ENCODE data around the gene SLC27A6.

SLC27A6 gene

DNA sequence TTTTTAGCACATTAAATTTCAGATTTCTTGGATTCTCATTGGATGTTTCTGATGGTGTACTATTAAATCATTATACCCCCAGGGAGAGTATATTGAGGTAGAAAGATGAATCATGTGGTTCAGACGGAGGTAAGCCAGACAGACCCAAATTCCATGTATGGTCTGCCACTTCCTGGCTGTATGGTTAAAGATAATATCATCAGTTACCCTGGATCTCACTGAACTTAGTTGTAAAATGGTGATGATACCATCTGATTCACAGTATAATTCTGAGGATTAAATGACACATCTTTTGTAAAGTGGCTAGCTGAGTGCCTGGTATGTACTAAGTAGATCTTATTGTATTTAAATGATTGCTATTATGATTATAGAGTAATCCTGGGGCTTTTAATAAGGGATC, 9.3 kb downstream of the SLC27A6 start:
- H3K27ac ChIP-seq, result no peak overlapping the region
- TF ChIP-seq, protein P1, sequence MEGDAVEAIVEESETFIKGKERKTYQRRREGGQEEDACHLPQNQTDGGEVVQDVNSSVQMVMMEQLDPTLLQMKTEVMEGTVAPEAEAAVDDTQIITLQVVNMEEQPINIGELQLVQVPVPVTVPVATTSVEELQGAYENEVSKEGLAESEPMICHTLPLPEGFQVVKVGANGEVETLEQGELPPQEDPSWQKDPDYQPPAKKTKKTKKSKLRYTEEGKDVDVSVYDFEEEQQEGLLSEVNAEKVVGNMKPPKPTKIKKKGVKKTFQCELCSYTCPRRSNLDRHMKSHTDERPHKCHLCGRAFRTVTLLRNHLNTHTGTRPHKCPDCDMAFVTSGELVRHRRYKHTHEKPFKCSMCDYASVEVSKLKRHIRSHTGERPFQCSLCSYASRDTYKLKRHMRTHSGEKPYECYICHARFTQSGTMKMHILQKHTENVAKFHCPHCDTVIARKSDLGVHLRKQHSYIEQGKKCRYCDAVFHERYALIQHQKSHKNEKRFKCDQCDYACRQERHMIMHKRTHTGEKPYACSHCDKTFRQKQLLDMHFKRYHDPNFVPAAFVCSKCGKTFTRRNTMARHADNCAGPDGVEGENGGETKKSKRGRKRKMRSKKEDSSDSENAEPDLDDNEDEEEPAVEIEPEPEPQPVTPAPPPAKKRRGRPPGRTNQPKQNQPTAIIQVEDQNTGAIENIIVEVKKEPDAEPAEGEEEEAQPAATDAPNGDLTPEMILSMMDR (conservative IDR thresholded peaks at IDR 0.05), result no peak
- no peak for TF ChIP-seq ZFX (IDR thresholded peaks at IDR 0.05)

DNA sequence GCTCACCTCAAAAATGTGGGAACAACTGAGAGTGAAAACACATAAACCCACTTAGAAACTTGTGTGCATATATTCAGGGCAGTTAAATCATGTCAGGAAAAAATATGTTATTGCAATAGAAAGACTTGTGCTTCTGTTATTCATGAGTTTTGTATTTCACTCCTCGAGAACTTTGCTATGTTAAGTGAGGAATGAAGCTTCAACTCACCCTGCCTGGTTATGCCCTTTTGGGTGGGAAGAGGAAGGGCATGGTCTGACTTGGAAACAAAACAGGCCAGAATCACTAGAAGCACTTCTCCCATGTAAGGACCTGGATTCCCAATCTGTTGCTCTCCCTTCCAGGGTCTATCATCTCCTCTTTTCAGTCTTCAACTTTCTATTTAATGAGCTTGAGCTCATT, 14.5 kb downstream of the SLC27A6 start:
- TF ChIP-seq, protein P1 (conservative IDR thresholded peaks at IDR 0.05), result no peak
- no peak for TF ChIP-seq ZFX (IDR thresholded peaks at IDR 0.05)
- no peak overlapping the region for H3K27ac ChIP-seq

DNA sequence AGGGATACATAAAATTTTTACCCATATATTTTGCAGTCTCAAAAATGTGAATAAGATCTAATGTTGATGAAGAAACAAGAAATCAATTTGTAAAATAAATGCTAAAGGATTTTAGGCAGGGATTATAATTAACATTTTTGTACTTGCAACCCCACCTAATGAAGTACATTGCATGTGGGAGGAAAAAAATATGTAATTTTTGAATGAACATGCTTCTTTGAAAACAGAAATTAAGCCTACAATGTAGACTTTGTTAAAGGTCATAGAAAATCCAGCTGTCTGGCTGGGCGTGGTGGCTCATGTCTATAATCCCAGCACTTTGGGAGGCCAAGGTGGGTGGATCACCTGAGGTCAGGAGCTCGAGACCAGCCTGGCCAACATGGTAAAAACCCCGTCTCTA, 15.6 kb downstream of the SLC27A6 start:
- no peak overlapping the region for H3K27ac ChIP-seq
- TF ChIP-seq ZFX (IDR thresholded peaks at IDR 0.05), result no peak
- TF ChIP-seq, protein P1 (conservative IDR thresholded peaks at IDR 0.05), result no peak

DNA sequence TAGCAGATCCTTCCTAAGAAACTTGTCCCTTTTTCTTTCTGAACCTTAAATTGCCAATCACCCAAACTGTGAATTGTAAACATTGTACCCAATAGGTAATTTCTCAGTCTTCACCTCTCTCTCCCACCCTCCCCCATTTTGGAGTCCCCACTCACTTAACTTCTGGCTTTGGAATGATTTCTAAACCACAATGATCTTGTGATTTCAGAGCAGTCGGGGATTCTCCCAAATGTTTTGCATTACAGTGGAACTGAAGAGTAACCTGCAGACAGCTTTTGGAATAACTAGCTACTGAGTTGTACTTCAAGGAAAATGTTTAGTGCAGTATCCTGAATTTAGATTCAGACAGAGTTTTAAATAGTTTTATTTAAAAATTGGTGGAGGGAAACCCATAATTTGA, 19.2 kb downstream of the SLC27A6 start:
- TF ChIP-seq ZFX (IDR thresholded peaks at IDR 0.05), result no peak
- TF ChIP-seq, protein P1 (conservative IDR thresholded peaks at IDR 0.05), result no peak
- no peak overlapping the region for H3K27ac ChIP-seq

DNA sequence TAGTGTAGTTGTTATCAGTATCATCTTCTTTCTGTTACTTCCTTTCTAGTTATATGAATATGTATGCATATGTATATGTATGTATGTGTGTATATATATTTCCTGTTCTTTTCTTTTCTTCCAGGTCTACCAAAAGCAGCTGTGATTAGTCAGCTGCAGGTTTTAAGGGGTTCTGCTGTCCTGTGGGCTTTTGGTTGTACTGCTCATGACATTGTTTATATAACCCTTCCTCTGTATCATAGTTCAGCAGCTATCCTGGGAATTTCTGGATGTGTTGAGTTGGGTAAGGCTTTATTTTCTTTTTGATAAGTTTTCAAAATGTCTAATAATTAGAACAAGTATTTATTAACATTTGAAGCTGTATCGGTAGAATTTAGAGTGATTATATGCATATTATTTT, 23.2 kb downstream of the SLC27A6 start:
- no peak overlapping the region for H3K27ac ChIP-seq
- no peak for TF ChIP-seq ZFX (IDR thresholded peaks at IDR 0.05)
- TF ChIP-seq, protein P1 (conservative IDR thresholded peaks at IDR 0.05), result no peak

DNA sequence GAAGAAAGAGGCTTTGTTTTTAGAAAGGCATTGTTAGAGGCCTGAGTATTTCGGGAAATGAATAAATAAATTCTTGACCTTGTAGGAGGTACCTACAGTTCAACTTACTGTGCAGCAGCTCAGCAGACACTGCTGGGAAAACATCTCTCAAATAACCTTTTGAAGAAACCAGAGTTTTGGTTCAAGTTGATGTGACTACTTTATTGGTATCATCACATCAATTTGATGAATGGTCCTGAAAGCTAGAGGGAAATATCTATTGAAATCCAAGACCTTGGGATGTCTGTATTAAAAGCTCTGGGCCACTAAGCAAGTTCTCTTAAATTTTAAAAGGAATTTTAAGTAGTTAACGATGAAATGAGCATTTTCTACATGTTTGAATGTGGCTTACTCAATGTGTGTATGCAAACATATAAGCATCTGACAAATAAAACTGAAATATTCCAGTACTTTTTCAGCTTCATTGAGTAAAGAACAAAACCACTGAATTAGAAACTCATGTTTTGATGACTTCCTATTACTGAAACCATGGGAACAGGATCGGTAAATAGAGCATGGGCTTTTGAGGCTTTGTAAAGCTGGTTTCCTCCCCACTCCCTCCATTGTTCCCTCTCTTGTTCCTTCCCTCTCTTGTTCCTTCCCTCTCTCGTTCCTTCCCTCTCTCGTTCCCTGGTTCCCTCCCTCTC, 36.7 kb downstream of the SLC27A6 start:
- no peak overlapping the region for H3K27ac ChIP-seq
- TF ChIP-seq, protein P1 (conservative IDR thresholded peaks at IDR 0.05), result no peak
- no peak for TF ChIP-seq ZFX (IDR thresholded peaks at IDR 0.05)

DNA sequence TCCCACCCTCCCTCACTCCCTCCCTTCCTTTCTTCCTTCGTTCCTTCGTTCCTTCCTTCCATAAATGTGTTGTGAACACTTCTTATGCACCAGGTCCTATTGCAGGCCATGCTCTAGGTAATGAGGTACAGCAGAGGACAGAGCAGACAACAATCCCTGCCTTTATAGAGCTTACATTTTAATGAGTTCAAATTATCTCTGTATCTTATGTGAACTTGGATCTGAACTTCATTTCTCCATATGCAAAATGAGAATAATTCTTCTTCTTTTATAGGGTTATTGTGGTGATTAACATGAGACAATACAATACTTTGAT, 37.2 kb downstream of the SLC27A6 start:
- TF ChIP-seq ZFX (IDR thresholded peaks at IDR 0.05), result no peak
- TF ChIP-seq, protein P1 (conservative IDR thresholded peaks at IDR 0.05), result no peak
- no peak overlapping the region for H3K27ac ChIP-seq

Measured in C4-2B (cell line).